Ovary (tissue), 9 donors: Measurements from ENCODE around the gene GOLGA6A. TPM values are rescaled to one million over a fixed set of nuclear protein-coding genes. Genes with fewer than 3 reads are reported as not detected.
A peak's percentile ranks its signal among the peaks of the same experiment; 100 is the strongest.

Experiments used
- DNase-seq, 5 donors: peaks; one replicate each; pipeline ENCODE4 v3.0.0-alpha.2; 2019 to 2020
- H3K27ac ChIP-seq, 2 donors: fragments of 200-600 bp; one replicate each; pipeline versions ENCODE4 v1.5.1 to v1.8.0; 2019 to 2022
- H3K27me3 ChIP-seq: fragments of 200-600 bp; one replicate; pipeline ENCODE4 v1.8.0; 2022
- H3K36me3 ChIP-seq: fragments of 200-600 bp; sonication (generic); one replicate; pipeline ENCODE4 v1.5.1; 2019
- H3K4me1 ChIP-seq: one replicate; pipeline ENCODE4 v1.8.1; 2013; ENCODE audit warnings: mild to moderate bottlenecking, moderate library complexity; ENCODE audit not compliant: insufficient read depth
- H3K4me3 ChIP-seq: fragments of 200-600 bp; sonication (generic); one replicate; pipeline ENCODE4 v1.5.1; 2017
- H3K9me3 ChIP-seq, 2 donors: fragments of 200-600 bp in 1 of 2; sonication (generic) in 1 of 2; one replicate each; pipeline versions ENCODE4 v1.5.1 to v1.8.1; 2013 to 2019; ENCODE audit warnings: mild to moderate bottlenecking in 1 of 2, moderate library complexity in 1 of 2
- EP300 ChIP-seq: sonication (generic); formaldehyde crosslinking; IDR thresholded peaks from one replicate; pipeline ENCODE4 v1.6.1; 2017; ENCODE audit warnings: antibody characterized with exemption
- POLR2A ChIP-seq: fragments of 450-650 bp; IDR thresholded peaks from one replicate; pipeline ENCODE4 v1.6.1; 2017; ENCODE audit warnings: antibody characterized with exemption, mild to moderate bottlenecking, moderate library complexity
- WGBS, 3 donors: extraction: QIAGEN DNeasy Blood & Tissue Kit in 1 of 3; methylation state at CpG; one replicate each; pipeline versions ENCODE4 v1.1.5 to v1.1.7; 2013 to 2017; 5-methylcytosine and 5-hydroxymethylcytosine counted together
- intact Hi-C, 4 donors: fragments of 100-400 bp; cut with DNase I; formaldehyde crosslinking; loops; one replicate each; pipeline versions ENCODE4 v1.11.0 to v1.15.1; 2022 to 2023
- polyA plus RNA-seq, 2 donors: library from polyadenylated mRNA; stranded (reverse); fragments of 200-250 nt in 1 of 2; fragments of 350-450 nt in 1 of 2; fragmentation: Illumina TruSeq in 1 of 2; extraction: RNeasy Lipid Tissue Mini Kit (QIAGEN cat#74804) in 1 of 2; gene quantifications; one replicate each; pipeline ENCODE4 v1.2.3, GENCODE V29; 2013 to 2014
- total RNA-seq, 7 donors: library from RNA; depleted of rRNA in 2 of 7; stranded (reverse); fragments of >200 nt in 2 of 7; fragmentation: NEBNext Ultra II Directional in 3 of 7; extraction: Animal tissue kit (Norgen Biotek cat#: 25700) in 3 of 7; gene quantifications; one replicate each; pipeline versions ENCODE4 v1.1.0 to v1.2.4, GENCODE V29; 2016 to 2023
- TF ChIP-seq, protein P1 (sequence below), 3 donors: fragments of 450-650 bp in 2 of 3; fragments of 200-600 bp in 1 of 3; IDR thresholded peaks; one replicate each; pipeline versions ENCODE4 v1.5.1 to v1.8.0; 2016 to 2022; ENCODE audit warnings: antibody characterized with exemption in 3 of 3, mild to moderate bottlenecking in 1 of 3
- donor health status: DM: no; HTN: no; CAD: no; lungs with moderate emphysema.
- donor health status: DM: no; HTN: no; CAD: no.
- donor health status: Bipolar disorder and iron deficiency.
- donor health status: DM: yes; HTN: yes; CAD: no.
- donor health status: DM: no; HTN: no; CAD: no.
- donor health status: DM: yes; HTN: yes; CAD: no.

Gene GOLGA6A
- total and polyA plus RNA-seq, 9 donors = 0.04 to 0.48 (median 0.37) TPM; not detected in 6

DNA sequence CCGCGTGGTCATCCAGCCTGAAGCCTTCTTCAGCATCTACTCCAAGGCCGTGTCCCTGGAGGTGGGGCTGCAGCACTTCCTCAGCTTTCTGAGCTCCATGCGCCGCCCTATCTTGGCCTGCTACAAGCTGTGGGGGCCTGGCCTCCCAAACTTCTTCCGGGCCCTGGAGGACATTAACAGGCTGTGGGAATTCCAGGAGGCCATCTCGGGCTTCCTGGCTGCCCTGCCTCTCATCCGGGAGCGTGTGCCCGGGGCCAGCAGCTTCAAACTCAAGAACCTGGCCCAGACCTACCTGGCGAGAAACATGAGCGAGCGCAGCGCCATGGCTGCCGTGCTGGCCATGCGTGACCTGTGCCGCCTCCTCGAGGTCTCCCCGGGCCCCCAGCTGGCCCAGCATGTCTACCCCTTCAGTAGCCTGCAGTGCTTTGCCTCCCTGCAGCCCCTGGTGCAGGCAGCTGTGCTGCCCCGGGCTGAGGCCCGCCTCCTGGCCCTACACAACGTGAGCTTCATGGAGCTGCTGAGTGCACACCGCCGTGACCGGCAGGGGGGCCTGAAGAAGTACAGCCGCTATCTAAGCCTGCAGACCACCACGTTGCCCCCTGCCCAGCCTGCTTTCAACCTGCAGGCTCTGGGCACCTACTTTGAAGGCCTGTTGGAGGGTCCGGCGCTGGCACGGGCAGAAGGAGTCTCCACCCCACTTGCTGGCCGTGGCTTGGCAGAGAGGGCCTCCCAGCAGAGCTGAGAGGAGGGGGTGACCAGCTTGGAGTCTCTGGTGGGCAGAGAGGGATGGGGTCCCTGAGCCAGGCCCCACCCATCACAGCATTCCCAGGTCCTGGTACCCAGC is 37.9 kb downstream of the GOLGA6A start:
- no peaks in the 10 kb centered on the region for H3K36me3 ChIP-seq
- intact Hi-C loops = loop anchor here in 2 of 4 donors (5.0 to 10.0 kb wide), 2 partner anchors 70 to 278 kb away; no protein-coding TSS in a partner anchor
- H3K4me3 ChIP-seq = no peak overlapping the region
- peak overlapping the region in 1 of 2 donors; percentile 45 for H3K27ac ChIP-seq
- H3K9me3 ChIP-seq = no peaks in the 10 kb centered on the region
- H3K27me3 ChIP-seq = no peaks in the 10 kb centered on the region
- 67 to 76% (median 76%) methylated on average over 29 to 31 of the region's 31 CpGs for WGBS, 3 donors
- DNase-seq = peak in 4 of 5 donors; percentile 48 to 68 (median 54)
- TF ChIP-seq EP300 = no peak
- no peak for TF ChIP-seq POLR2A
- TF ChIP-seq, protein P1, sequence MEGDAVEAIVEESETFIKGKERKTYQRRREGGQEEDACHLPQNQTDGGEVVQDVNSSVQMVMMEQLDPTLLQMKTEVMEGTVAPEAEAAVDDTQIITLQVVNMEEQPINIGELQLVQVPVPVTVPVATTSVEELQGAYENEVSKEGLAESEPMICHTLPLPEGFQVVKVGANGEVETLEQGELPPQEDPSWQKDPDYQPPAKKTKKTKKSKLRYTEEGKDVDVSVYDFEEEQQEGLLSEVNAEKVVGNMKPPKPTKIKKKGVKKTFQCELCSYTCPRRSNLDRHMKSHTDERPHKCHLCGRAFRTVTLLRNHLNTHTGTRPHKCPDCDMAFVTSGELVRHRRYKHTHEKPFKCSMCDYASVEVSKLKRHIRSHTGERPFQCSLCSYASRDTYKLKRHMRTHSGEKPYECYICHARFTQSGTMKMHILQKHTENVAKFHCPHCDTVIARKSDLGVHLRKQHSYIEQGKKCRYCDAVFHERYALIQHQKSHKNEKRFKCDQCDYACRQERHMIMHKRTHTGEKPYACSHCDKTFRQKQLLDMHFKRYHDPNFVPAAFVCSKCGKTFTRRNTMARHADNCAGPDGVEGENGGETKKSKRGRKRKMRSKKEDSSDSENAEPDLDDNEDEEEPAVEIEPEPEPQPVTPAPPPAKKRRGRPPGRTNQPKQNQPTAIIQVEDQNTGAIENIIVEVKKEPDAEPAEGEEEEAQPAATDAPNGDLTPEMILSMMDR (IDR thresholded peaks at IDR 0.05) = no peak
- peaks cover 10% of the 10 kb centered on the region for H3K4me1 ChIP-seq

DNA sequence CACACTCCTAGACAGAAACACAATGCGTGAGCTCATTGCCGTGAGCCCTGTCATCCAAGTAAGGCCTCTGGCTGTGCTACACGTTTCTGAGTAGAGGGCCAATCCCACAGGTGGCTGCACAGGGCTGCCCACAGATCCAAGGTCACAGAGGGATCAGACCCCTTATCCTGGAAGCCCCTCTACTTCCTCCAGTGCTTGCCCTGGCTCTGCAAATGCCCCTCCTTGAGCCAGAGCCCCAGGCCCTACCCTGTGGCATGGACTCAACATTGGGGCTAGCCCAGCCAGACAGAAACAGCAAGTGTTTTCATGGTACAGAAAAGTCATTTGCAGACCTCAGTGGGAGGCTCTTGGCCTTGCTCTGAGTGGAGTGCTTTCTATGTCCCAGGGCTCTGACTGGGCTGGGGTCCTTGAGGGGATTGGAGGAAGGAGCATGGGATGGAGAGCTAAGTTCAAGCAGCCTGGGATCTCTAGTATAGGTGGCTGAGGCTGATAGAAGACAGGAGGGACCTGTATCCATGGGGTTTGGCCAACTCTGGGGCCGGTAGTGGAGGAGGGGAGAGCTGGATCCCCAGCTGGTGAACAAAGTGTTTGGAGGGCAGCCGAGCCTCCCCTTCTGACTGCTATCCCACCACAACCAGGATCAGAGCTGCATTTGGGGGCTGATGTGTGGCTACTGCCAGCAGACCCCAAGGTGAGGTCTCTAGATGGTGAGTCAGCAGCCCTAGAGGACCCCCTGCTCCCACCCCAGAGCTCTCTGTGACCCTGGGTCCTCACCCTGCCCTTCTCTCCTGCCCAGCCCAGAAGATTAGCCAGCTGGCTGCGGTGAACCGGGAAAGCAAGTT is 38.7 kb downstream of the GOLGA6A start:
- WGBS, 3 donors = 42 to 52% (median 44%) methylated on average over 7 of the region's 7 CpGs
- Histone ChIP-seq H3K4me3 (no peak overlapping the region), H3K27me3 (no peaks in the 10 kb centered on the region), H3K36me3 (no peaks in the 10 kb centered on the region), H3K4me1 (peaks cover 10% of the 10 kb centered on the region), H3K27ac (peak overlapping the region; percentile 30 to 45), H3K9me3 (no peaks in the 10 kb centered on the region)
- no peak for TF ChIP-seq POLR2A
- no peak for TF ChIP-seq EP300
- TF ChIP-seq, protein P1 (IDR thresholded peaks at IDR 0.05) = no peak
- intact Hi-C loops = loop anchor here in 1 of 4 donors (10.0 kb wide), 1 partner anchor 69 kb away; no protein-coding TSS in a partner anchor
- peak in 1 of 5 donors; percentile 43 for DNase-seq

GRCh38 chr15:74042603-74043424 is 39.5 kb downstream of the GOLGA6A start:
- no peak for DNase-seq
- no peak for TF ChIP-seq EP300
- TF ChIP-seq, protein P1 (IDR thresholded peaks at IDR 0.05) = no peak
- no peak for TF ChIP-seq POLR2A
- intact Hi-C loops = loop anchor here in 1 of 4 donors (10.0 kb wide), 1 partner anchor 68 kb away; no protein-coding TSS in a partner anchor
- no peaks in the 10 kb centered on the region for H3K27me3 ChIP-seq
- H3K9me3 ChIP-seq = no peaks in the 10 kb centered on the region
- no peaks in the 10 kb centered on the region for H3K36me3 ChIP-seq
- no peak overlapping the region for H3K4me3 ChIP-seq
- no peak overlapping the region for H3K27ac ChIP-seq
- 93 to 96% (median 95%) methylated on average over 11 of the region's 11 CpGs for WGBS, 3 donors
- peaks cover 8% of the 10 kb centered on the region for H3K4me1 ChIP-seq
